ENCODE measurements around the gene MAPRE2.

MAPRE2 gene

GRCh38 chr18:35040988-35041814 is at the start of gene MAPRE2:
Gene MAPRE2 (plus strand): TSS chr18:35041413. CDS start chr18:35041540, 127 bp downstream.
- peak; percentile 95 to 99 (median 98) for DNase-seq

- DNase-seq, result no peak
Observed at GRCh38 chr18:34991561-34991960, 49.7 kb upstream of the MAPRE2 start.

GRCh38 chr18:34993289-34993688 is 47.9 kb upstream of the MAPRE2 start:
- DNase-seq, result no peak

GRCh38 chr18:34995746-34996145 is 45.5 kb upstream of the MAPRE2 start:
- DNase-seq, result no peak

- no peak for DNase-seq
Observed at GRCh38 chr18:34998661-34999060, 42.6 kb upstream of the MAPRE2 start.

- no peak for DNase-seq
Observed at GRCh38 chr18:34999756-35000289, 41.4 kb upstream of the MAPRE2 start.

GRCh38 chr18:35000457-35000856 is 40.8 kb upstream of the MAPRE2 start:
- no peak for DNase-seq

GRCh38 chr18:35002120-35002519 is 39.1 kb upstream of the MAPRE2 start:
- no peak for DNase-seq

GRCh38 chr18:35005963-35006577 is 35.1 kb upstream of the MAPRE2 start:
- peak in 3 of 6 experiments; percentile 3 to 64 (median 49) for DNase-seq

GRCh38 chr18:35010156-35010555 is 31.1 kb upstream of the MAPRE2 start:
- DNase-seq, result no peak

- DNase-seq, result no peak
Observed at GRCh38 chr18:35010993-35011392, 30.2 kb upstream of the MAPRE2 start.

- DNase-seq, result no peak
Observed at GRCh38 chr18:35019933-35020332, 21.3 kb upstream of the MAPRE2 start.

GRCh38 chr18:35022426-35023001 is 18.7 kb upstream of the MAPRE2 start:
- DNase-seq, result no peak

GRCh38 chr18:35024196-35024595 is 17.0 kb upstream of the MAPRE2 start:
- no peak for DNase-seq

- no peak for DNase-seq
Observed at GRCh38 chr18:35024965-35025364, 16.2 kb upstream of the MAPRE2 start.

- peak; percentile 5 to 75 (median 54) for DNase-seq
Observed at GRCh38 chr18:35026407-35027061, 14.7 kb upstream of the MAPRE2 start.

GRCh38 chr18:35027206-35027605 is 14.0 kb upstream of the MAPRE2 start:
- peak in 4 of 6 experiments; percentile 4 to 20 (median 10) for DNase-seq

GRCh38 chr18:35028536-35028935 is 12.7 kb upstream of the MAPRE2 start:
- DNase-seq, result no peak

GRCh38 chr18:35029103-35029502 is 12.1 kb upstream of the MAPRE2 start:
- DNase-seq, result no peak

- DNase-seq, result peak in 3 of 6 experiments; percentile 32 to 50 (median 38)
Observed at GRCh38 chr18:35029770-35030169, 11.4 kb upstream of the MAPRE2 start.

GRCh38 chr18:35030277-35030989 is 10.8 kb upstream of the MAPRE2 start:
- DNase-seq, result peak in 4 of 6 experiments; percentile 12 to 85 (median 76)

GRCh38 chr18:35032113-35032512 is 9.1 kb upstream of the MAPRE2 start:
- peak in 2 of 6 experiments; percentile 11 to 31 for DNase-seq

Measured in stimulated activated naive CD4-positive, alpha-beta T cell (primary cell).